T-helper 22 cell (primary cell): ENCODE data around the gene PPP1R14D.
"Not testable (repeated sequence)": the region's sequence is repeated elsewhere in the genome, so short reads cannot be mapped to it uniquely, and the experiment has no call there.

ENCODE experiments used
- DNase-seq: peaks from one replicate; pipeline ENCODE4 v3.0.0-alpha.2; 2020; ENCODE audit warnings: low read depth

The PPP1R14D gene, protein sequence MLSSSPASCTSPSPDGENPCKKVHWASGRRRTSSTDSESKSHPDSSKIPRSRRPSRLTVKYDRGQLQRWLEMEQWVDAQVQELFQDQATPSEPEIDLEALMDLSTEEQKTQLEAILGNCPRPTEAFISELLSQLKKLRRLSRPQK

GRCh38 chr15:40828447-40829036, at the start of gene PPP1R14D:
TSS of gene PPP1R14D (minus strand) at chr15:40828708. CDS start at chr15:40828641, 67 bp downstream.
- no peak for DNase-seq

DNA sequence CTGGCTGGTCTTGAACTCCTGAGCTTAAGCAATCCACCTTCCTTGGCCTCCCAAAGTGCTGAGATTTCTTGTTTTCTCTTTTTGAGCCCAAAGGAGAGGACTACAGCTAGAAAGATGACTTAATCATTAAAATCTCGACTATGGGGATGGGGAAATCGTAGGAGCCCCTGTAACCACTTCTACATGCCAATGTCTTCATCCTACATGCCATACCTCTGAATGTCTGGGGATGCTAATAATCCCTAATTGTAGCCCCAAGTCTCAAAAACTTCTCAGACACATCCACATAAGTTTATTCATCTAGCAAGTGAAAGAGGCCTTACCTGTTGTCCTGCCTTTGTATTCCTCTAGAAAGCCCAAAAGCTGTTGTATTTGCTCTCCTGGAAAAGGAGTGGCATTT, 49.2 kb upstream of the PPP1R14D start:
- DNase-seq: no peak

DNA sequence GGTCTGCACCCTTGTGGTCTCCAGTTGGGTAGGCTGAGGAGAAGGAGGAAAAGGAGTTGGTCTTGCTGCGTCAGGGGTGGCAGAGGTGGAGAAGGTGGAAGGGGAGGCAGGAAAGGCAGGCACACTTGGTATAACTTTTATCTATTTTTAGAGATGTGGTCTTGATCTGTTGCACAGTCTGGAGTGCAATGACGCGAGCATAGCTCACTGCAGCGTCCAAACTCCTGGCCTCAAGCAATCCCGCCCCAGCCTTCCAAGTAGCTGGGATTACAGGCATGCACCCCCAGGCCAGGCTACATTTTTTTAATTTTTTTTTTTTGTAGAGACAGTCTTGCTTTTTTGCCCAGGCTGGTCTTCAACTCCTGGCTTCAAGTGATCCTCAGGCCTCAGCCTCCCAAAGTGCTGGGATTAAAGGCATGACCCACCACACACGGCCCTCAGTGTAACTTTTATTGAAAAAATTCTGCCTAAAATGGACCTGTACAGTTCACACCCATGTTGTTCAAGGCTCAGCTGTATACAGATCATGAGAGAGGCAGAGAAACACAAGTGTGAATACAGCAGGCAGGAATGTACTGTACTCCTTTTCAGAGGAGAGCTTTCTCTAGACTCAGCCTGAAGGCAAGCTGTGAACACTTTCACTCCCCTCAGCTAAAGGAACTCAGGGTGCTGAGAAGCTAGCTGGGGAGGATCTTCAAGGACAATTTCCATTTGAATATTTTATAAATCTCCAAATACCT, 47.7 kb upstream of the PPP1R14D start:
- DNase-seq: no peak

DNA sequence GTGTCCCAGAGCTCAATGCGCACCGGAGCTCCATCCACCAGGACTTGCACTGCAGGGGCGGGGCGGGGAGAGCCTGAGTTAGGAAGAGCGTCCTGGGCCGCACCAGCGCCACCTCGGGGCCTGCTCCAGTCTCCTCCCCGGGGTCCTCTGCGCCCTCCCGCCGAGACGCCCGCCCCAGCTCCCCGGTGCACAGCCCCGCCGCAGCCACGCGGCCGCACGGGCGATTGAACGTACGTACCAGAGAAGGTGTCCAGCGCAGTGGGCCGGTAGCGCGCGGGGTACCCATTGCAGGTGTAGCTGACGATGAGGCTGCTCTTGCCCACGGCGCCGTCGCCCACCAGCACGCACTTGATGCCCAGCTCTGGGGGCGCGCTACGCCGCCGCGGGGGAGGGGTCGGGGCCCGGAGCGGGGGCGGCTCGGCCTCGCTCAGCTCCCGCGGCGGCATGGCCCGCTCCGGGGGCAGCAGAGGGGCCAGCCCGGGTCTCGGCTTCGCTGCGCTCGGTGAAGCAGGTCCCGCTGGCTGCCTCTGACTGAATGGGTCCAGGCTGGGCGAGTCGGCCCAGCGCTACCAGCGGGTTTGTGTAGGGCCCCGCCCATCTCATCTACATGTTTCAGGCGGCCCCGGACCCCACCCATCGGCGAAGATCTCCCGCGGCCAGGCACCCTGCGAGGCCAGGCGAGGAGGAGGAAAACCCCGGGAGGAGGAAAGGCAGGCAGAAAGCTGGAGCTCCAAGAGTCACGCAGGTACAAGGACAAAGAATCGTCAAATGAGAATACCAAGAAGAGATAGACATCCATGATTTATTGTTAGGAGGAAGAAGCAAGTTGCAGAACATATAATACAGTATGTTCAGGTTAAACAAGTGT, 45.4 kb upstream of the PPP1R14D start, which contains the start of gene RHOV:
Gene RHOV (minus strand): TSS at position 541 of the 868 bp plus-strand sequence. CDS start 95 bp downstream, at position 446.
- peak; percentile 48 for DNase-seq

GRCh38 chr15:40872791-40873693, 44.5 kb upstream of the PPP1R14D start:
- DNase-seq: no peak

- no peak for DNase-seq
Observed at GRCh38 chr15:40871749-40872617, 43.5 kb upstream of the PPP1R14D start.

- no peak for DNase-seq
Observed at GRCh38 chr15:40870716-40871115, 42.2 kb upstream of the PPP1R14D start.

DNA sequence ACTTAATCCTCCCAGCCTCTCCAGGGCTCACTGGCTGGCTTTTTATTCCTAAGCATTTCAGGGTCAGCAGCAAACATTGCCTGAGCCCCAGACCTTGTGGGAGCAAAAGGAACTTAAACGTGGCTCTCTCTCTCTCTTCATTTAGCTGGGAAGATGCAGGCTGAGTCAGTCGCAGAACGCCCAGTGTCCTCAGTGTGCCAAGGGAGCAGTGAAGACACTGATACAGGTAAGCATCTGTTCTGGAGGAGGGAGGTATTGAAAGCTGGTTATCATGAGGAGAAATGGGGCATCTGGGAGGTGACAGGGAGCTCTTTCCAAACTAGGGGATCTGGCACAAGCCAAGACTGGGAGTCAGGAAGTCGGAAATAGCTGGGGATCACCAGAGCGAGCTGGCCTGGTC, 41.2 kb upstream of the PPP1R14D start:
- no peak for DNase-seq

DNA sequence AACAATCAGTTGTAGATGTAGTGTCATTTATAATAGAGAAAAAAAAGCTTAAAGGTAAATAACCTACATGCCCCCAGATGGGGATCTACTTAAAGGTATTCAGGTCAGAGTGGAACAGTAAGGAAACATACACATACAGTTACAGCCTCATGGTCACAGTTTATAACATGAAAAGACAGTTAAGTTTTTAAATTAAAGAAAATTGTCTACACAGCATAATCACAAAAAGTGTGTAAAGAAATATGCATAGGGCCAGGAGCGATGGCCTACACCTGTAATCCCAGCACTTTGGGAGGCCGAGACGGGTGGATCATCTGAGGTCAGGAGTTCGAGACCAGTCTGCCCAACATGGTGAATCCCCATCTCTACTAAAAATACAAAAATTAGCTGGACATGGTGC, 38.7 kb upstream of the PPP1R14D start:
- no peak for DNase-seq

DNA sequence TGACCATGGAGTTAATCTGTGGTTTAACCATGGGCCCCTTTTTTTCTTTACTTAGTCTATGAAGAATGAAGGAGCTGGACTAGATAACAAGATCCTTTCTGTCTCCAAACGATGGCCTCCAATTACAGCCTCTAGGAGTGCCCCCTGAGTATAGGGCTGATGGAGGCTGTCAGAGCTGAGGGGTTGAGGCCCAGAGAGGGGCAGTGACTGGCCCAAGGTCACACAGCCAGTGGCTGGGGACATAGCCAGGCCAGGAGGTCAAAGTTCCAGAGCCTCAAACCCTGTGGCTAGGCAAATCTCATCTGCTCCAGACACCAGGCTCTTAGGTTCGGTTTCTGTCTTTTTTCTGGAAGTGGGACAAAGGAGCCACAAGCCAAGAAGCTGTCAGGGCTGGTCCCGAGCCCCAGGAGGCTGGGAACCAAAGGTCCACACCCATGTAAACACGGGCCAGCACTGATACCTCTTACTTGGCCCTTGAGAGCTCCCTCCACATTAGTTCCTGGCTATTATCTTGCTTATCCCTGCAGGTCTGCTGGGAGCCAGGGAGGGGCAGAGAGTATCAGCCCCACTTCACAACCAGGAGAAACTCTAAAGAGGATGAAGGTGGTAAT, 35.3 kb upstream of the PPP1R14D start:
- DNase-seq: no peak

DNA sequence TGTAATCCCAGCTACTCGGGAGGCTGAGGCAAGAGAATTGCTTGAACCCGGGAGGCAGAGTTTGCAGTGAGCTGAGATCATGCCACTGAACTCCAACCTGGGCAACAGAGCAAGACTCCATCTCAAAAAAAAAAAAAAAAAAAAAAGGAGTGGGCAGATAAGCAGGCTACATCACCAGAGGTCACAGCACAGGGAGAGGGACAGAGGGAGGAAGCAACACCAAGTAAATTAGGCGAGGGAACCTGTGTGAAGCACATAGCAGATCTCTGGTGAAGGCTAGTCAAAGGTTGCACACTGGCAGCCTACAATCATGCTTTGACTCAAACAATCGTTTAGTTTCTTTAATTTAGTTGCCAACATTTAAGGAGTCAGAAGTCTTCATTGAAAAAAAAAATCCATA, 32.6 kb upstream of the PPP1R14D start:
- not testable (repeated sequence) for DNase-seq

GRCh38 chr15:40859206-40859851, 30.8 kb upstream of the PPP1R14D start:
- DNase-seq: peak; percentile 52

DNA sequence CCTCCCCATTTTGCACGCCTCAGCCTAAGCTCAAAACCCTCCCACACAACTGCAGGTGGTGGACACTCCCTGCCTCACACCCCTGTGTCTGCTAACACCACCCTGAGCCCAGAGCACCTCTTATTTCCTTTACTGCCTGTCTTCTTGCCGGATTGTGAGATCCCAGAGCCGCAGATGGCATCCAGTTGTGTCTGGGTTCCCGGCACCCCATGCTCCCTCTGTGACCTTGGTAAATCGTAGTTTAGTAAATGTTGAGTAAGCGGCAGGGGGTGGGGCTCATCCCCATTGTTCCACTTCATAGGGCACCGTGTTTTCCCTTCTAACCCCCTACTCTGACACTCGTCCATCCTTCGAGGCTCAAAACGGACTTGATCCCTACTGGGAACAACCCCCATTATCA, 30.2 kb upstream of the PPP1R14D start:
- DNase-seq: no peak

DNA sequence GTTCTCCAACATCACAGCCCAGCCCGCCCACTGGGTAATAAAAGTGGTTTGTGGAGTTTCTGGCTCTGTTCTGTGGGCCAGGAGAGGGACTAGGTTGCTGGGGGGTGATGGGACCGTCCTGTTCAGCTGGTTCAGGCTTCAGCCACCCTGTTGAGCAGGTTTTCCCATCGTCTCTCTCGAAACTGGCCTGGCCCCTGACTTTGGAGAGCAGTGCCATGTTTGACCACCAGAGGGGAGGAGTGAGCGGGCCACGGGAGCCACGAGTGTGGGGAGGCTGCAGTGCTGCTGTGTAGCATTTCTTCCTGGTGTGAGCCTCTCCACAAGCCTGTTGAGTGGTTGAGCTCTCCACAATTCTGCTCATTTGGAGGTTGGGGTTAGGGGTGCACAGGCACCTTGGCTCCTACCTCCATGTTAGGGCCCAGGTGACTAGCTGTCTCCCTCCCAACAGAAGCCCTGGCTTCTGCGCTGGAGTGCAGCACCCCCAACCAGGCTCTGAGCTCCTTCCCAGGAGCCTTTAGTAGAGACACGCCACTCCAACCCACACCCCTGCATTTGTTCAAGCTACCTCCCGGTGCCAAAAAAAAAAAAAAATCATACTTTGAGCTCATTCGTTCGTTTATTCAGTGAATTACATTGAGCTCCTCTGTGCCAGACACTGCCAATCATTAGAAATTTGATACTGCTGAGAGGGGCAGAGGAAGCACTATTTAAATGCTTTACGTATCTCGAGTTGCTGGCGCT, 29.3 kb upstream of the PPP1R14D start:
- DNase-seq: peak; percentile 46

GRCh38 chr15:40856746-40857145, 28.2 kb upstream of the PPP1R14D start:
- DNase-seq: no peak

GRCh38 chr15:40855706-40856234, 27.3 kb upstream of the PPP1R14D start:
- no peak for DNase-seq

DNA sequence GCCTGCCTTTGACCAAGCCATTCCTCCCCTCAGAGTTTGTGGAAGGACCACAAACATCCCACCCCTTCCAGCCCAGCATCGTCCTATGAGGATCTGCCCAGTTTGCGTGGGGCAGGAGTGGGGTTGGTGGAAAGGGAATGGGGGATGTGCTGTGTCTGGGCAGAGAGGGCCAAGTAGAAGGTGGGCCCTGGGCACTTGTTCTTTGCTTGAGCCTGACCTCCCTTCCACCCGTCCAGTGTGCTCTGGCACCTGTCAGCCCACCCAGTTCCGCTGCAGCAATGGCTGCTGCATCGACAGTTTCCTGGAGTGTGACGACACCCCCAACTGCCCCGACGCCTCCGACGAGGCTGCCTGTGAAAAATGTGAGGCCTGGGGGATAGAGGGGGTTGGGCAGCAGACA, 25.7 kb upstream of the PPP1R14D start:
- no peak for DNase-seq

DNA sequence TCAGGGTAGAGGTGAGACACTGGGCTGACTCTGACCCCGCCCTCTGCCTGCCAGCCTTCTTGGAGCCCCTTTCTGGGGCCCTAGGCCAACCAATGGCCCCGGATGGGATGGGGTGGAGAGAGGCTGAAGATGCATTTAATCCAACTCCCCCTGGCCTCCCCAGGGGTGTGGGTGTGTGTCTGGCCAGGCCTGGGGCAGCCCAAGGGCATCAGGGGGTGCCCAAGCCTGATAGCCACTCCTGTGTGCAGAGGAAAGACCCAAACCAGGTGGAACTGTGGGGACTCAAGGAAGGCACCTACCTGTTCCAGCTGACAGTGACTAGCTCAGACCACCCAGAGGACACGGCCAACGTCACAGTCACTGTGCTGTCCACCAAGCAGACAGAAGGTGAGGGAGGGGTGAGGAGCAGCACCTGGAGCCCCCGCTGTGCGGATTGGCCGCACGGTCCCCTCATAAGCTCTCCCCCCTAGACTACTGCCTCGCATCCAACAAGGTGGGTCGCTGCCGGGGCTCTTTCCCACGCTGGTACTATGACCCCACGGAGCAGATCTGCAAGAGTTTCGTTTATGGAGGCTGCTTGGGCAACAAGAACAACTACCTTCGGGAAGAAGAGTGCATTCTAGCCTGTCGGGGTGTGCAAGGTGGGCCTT, 24.9 kb upstream of the PPP1R14D start:
- DNase-seq: no peak
